Frontal cortex (tissue), 4 donors: ENCODE data around the gene GCFC2. TPM values are rescaled to one million over a fixed set of nuclear protein-coding genes. Genes with fewer than 3 reads are reported as not detected.
"Not testable (repeated sequence)": the region's sequence is repeated elsewhere in the genome, so short reads cannot be mapped to it uniquely, and the experiment has no call there.

Experiments used
- DNase-seq, 2 donors: peaks; one replicate each; pipeline ENCODE4 v3.0.0; 2012; ENCODE audit warnings: low spot score in 2 of 2
- FAIRE-seq: peaks from 2 replicates; lab custom pipeline; 2012; peaks lifted over from hg19 to GRCh38; lab: Jason Lieb, UNC
- total RNA-seq: library from RNA; depleted of rRNA; stranded (reverse); fragments of >200 nt; gene quantifications from one replicate; pipeline ENCODE4 v1.2.3, GENCODE V29; 2014
- donor health status: control.
- donor health status: control.
- donor health status: control.

Gene GCFC2
- total RNA-seq, 1 donor from 2014 or later: 19.6 TPM

DNA sequence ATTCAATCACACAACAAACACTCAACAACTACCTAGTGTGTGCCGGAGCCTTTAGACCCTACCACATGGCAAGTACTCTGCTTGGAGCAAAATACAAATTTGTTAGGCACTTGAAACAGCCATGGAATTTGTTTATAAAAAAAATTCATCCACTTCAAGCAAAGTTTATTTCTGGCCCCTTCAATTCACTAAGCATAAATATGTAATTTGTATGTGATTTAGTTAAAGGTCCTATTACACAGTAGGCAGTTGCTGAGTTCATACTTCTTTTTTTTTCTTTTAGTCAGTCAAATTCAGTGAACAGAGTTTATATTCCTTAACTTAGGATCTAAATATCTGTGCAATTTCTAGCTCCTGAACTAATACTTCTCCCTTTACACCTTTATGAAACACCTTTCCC is 22.5 kb downstream of the GCFC2 start:
- FAIRE-seq: no peak
- no peak for DNase-seq

DNA sequence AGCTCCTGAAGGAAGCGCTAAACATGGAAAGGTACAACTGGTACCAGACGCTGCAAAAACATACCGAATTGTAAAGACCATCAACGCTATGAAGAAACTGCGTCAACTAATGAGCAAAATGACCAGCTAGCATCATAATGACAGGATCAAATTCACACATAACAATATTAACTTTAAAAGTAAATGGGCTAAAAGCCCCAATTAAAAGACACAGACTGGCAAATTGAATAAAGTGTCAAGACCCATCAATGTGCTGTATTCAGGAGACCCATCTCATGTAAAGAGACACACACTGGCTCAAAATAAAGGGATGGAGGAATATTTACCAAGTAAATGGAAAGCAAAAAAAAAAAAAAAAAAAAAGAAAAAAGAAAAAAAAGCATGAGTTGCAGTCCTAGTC is 27.3 kb downstream of the GCFC2 start:
- DNase-seq, FAIRE-seq: not testable (repeated sequence)

DNA sequence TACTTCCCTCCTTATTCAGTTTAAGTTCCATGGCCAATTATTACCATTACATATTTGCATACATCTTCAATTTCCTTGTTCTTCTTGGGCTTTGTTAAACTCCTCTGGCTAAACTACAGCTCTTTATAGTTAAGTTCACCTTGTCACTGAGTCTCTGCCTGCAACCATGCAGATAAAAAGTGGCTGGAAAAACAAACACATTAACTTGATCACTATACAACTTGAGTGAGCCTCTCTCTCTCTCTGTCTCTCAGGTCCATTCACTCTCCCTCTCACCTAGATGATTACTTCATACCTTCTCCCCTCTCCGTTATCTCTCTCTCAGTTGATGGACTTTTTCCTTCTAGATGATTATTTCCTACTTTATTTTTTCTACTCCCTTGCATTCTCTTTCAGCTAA is 30.3 kb downstream of the GCFC2 start:
- no peak for DNase-seq
- FAIRE-seq: no peak

DNA sequence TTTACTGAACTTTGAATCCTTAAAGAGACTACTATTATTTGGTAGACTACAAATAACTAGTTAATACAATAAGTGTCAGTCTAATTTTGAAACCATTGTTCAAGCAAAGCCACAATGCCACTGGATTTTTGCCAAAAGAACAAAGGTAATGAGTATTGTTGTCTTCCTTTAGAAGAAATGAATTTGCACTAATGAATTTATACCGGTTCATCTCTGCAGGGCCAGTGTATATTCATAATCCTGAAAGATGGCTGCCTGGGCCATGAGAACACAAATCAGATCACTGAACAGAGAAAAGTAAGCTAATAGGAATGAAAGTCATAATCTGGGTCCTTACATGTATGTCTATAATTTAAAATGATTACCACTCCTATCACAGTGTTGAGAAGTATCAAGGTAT is 31.2 kb downstream of the GCFC2 start:
- no peak for FAIRE-seq
- no peak for DNase-seq

DNA sequence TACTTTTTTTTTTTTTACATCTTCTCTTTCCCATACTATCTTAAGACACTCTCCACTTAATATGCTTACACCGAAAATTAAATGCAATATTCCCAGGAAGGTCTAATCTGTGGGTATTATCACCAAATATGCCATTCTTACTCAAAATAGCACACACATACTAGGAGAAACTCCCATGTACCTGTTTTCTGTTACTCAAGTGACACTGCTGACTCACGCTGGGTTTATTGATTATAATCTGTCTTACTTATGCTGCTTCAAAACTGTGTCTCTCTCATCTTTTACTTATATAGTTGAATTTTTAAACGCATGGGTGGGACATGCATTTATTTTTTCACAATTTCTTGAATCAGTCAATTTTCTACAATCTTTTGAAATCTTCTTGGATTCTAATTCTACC is 34.3 kb downstream of the GCFC2 start:
- FAIRE-seq (no peak), DNase-seq (no peak)

DNA sequence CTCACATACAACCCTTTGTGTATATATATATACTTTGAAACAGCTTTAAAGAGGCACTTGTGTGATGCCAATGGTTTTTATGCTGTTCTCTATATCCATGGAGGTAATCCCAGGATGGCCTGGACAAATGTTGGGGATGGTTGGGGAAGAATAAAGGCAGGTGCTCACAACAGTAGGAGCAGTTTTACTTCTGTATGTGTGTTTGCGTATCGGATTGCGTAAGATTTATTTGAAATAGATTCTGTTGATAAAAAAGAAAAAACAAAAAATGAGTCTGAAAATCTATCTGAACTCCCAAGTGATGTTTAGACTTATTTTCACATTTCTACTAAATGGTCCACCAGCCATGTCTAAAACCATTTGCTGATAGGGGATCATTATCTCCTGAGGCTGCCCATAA is 34.8 kb downstream of the GCFC2 start:
- DNase-seq: no peak

DNA sequence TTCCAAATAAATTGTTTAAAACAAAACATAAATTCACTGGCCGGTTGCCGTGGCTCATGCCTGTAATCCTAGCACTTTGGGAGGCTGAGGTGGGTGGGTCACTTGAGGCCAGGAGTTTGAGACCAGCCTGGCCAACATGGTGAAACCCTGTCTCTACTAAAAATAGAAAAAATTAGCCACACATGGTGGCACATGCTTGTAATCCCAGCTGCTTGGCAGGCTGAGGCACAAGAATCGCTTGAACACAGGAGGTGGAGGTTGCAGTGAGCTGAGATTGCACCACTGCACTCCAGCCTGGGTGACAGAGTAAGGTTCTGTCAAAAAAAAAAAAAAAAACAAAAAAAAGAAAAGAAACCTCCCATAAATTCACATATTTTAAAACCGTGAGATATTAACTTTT is 35.3 kb downstream of the GCFC2 start:
- FAIRE-seq, DNase-seq: not testable (repeated sequence)

More for the DNA sequence above, 34.8 kb downstream of the GCFC2 start:
- FAIRE-seq: no peak

DNA sequence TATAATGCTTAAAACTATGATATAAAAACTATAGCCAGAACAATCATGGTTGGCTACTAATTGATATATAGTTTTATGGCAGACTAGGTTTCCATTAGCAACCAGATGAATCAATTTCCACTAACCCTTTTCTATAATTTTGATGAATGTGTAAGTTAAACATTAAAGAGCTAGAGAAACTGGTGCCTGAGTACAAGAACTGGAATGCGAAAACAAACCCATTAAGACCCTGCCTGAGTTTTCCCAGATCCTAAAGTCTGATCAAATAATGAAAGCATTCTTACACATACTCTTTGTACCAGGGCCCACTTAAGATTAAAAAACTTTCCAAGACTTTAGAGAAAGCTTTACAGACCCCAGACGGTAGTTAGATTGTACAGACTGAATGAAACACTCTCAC is 42.8 kb downstream of the GCFC2 start:
- no peak for FAIRE-seq
- DNase-seq: no peak

DNA sequence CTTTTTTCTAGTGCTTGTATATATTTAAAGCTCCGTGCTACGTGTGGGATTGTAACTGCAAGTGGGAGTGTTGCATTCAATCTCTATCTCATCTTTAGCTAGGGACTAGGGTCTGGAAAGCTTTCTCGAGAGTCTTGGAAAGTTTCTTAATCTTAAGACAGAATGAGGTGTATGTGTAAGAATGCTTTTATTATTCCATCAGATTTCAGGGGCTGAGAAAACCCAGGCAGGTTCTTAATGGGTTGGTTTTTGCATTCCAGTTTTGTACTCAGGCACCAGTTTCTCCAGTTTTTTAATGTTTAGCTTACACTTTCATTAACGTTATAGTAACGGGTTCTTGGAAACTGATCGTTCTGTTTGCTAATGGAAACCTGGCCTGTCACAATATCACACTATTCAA is 43.8 kb downstream of the GCFC2 start:
- FAIRE-seq (no peak), DNase-seq (no peak)

DNA sequence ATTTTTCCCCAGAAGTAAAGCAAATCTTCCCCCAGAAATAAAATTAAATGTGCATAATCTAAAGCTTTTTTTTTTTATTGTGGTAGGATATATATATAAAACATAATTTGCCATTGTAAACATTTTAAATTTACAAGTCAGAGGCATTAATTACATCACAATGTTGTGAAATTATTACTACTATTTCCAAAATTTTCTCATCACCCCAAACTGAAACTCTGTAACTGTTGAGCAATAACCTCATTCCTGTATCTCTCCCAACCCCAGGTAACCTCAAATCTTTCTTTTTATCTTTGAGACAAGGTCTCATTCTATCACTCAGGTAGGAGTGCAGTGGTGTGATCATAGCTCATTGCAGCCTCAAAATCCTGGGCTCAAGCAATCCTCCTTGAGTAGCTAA is 52.9 kb downstream of the GCFC2 start:
- no peak for DNase-seq
- FAIRE-seq: no peak

DNA sequence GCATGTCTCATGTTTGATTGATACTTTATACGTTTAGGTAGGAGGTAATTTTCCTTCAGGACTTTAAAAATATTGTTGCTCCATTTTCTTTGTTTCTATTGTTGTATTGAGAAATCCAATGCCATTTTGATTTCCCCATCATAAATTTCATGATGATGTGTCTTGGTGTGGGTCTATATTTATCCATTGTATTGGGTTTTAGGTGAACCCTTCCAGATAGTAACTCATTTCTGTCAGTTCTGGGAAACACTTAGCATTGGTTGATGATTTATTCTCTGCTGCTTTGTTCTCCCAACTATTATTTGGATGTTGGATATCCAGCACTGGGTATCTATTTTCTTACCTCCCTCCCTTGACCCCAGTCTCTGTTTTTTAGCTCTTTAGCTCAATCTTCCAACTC is 54.2 kb downstream of the GCFC2 start:
- no peak for DNase-seq
- no peak for FAIRE-seq

DNA sequence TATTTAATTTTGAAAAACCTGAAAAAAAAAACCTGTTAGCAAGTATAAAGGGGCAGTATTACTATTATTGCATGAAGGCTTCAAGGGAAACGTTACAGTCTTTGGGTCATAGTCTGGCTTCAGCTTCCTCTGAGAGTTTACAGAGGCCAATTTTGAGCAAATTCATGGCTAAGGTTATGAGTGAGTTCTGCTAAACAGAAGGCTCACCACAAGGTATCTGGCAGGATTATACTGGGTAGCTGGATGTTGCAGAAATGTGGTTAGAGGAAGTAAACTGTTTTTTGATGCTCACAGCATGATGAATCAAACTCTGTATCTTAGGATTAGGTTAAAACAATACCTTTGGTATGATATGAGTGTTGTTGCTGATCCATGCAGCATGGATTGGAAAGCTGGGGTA is 54.9 kb downstream of the GCFC2 start:
- no peak for DNase-seq
- FAIRE-seq: no peak

DNA sequence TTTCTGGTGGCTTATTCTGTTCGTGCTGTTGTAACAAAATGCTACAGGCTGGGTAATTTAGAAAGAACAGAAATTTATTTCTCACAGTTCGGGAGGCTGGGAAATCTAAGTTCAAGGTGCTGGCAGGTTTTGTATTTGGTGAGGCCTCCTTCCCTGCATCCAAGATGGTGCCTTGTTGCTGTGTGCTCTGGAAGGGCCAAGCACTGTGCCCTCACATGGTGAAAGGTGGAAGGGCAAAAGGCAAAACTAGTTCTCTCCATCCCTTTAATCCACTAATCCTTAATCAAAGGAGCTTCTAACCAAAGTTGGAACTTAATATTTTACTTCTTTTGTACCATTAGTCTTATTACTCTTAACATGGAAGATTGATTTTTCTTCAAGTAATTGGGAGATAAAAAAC is 56.7 kb downstream of the GCFC2 start:
- no peak for DNase-seq
- FAIRE-seq: no peak

DNA sequence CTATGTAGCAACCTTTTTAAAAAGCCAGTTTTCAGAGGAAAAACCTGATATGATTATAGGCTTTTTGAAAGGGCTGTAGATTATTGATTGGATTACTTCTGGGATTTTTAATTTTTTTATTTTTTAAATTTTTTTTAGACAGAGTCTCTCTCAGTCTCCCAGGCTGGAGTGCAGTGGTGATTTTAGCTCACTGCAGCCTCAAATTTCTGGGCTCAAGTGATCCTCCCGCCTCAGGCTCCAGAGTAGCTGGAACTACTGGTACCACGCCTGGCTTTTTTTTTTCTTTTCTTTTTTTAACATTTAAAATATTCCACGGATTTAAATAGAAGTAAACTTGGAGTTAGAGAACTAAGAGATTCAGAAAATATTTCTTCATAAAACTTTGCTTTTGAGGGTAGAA is 62.9 kb downstream of the GCFC2 start:
- no peak for DNase-seq
- FAIRE-seq: no peak

DNA sequence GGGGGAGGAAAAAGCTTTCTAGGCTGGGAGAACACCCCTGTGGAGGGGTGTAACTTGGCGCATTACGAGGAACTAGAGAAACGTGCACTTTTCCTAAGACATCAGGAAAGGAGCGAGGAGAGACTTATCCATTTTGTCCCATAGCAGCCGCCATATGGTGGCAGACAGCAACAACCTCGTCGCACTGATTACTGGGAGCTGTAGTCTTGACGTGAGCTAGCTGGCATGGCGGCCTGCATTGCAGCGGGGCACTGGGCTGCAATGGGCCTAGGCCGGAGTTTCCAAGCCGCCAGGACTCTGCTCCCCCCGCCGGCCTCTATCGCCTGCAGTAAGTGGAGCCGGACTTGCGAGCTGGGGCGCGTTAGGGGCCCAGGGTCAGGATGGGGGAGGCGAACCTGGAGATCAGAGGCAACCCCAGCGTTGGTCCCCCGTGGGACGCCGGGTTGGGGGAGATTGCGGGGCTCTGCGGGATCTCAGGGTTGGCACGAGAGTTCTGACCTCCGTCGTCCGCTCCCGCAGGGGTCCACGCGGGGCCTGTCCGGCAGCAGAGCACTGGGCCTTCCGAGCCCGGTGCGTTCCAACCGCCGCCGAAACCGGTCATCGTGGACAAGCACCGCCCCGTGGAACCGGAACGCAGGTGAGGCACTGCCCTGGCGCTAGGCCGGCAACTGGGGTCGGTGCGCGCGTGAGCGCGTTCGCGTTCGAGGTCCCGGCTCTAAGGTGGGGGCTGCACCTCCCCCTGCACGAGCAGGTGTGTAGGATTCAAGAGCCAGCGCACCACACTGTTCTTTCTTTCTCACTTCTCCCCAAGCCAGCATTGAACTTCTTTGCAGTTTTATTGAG is 63.9 kb downstream of the GCFC2 start, which contains the start of gene MRPL19:
Gene MRPL19 (plus strand): TSS at position 201 of the 843 bp plus-strand sequence. CDS start 25 bp downstream, at position 226.
- FAIRE-seq: no peak

DNA sequence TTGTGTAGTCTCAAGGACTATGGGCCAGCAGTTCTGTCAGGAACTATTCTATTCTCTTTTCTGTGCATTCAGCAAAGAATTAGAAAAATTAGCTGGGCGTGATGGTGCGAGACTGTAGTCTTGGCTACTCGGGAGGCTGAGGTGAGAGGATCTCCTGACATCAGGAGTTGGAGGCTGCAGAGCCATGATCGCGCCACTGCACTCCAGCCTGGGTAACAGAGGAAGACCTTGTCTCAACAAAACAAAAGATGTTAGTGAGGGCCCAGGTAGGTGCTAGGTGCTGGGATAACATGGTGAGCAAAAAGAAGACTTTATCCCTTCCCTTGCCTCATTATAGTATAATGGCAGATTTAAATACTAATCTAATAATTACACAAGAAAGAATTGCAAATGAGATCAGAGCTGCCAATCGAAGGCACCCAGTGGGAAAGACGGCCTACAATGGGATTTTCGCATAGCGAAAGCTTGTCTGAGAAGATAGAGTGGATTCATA is 64.6 kb downstream of the GCFC2 start:
- FAIRE-seq (no peak), DNase-seq (no peak)

More for the DNA sequence above, 63.9 kb downstream of the GCFC2 start, which contains the start of gene MRPL19:
- DNase-seq: peak; percentile 89 to 91

DNA sequence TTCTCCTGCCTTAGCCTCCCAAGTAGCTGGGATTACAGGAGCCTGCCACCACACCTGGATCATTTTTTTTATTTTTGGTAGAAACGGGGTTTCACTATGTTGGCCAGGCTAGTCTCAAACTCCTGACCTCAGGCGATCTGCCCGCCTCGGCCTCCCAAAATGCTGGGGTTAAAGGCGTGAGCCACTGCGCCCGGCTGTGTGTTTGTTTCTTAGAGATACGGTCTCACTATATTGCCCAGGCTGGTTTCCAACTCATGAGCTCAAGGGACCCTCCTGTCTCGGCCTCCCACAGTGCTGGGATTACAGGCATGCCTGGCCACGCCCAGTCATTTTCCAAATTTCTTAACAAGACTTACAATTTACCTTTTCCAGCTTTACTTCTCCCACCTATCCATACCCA is 65.1 kb downstream of the GCFC2 start:
- DNase-seq: no peak
- no peak for FAIRE-seq

DNA sequence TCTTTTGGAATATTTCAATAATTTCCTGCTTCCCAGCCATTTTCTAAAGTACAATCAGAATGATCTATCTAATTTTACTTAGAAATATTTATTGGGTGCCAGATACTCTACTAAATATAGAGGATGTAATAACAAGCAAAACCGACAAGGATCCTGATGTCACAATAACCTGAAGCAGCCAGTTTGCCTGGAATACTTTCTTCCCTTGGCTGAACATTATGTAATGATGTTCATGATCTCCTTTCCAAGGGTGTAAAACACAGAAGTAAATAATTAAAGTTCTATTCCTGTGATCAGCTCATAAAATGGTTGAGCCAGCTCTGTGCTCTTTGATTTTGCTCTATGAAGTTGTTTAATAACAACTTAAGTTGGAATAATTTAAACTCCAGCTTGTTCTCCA is 66.7 kb downstream of the GCFC2 start:
- DNase-seq: no peak
- no peak for FAIRE-seq

DNA sequence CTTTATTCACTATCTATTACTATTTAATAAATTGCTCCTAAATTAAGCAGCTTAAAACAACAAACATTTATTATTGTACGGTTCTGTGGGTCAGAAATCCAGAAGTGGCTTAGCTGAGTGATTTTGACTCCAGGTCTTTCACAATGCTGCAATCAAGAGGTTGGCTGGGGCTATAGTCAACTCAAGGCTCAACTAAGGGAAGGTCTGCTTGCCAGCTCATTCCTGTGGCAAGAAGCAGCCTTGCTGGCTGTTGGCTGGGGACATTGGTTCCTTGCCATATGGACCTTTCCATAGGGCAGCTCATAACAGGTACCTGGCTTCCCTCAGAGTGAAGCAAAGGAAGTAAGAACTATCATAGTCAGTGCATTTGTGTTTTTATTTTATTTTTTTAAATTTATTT is 69.1 kb downstream of the GCFC2 start:
- FAIRE-seq (no peak), DNase-seq (no peak)

DNA sequence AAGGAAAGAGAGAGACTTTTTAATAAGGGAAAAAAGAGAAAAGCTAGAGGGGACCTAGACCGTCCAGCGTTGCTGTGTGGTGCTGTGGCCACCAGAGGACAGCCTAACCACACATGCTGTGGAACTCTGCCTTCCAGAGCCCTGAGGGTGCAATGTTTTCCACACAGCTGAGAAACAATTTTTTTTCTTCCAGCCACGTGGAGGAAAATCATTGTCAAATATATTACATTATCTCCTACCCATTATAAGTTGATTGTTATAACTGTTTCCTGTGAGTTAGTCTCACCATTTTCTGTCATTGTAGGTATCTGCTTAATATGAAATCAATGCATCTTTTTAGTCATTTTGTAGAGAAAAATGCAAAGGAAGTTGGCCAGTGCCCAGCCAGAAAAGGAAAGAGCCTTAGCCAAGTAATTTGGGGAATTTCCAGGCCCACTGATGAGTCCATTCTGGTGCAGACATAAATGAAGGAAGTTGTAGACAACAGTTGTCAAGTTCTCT is 70.0 kb downstream of the GCFC2 start:
- FAIRE-seq: no peak

DNA sequence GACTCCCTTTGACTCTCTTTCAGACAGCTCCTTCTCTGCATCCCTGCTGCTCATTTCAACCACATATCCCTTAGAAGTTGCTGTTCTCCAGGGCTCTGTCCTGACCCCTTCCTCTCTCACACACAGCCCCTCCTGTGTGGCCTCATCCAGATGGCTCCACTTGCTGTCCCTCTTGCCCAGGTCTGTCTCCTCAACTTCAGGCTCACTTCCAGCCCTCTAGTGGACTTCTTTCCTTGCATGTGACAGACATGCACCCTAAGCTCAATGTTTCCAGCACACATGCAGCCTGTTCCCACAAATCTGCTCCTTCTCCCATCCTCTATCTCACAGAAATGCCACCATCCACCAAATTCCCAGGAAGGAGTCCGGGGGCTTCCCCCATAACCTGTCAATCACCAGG is 73.1 kb downstream of the GCFC2 start:
- no peak for DNase-seq
- FAIRE-seq: no peak

More for the DNA sequence above, 70.0 kb downstream of the GCFC2 start:
- DNase-seq: peak; percentile 18 to 46
